Measurements from ENCODE around the gene RNF125. TPM values are rescaled to one million over a fixed set of nuclear protein-coding genes. Genes with fewer than 3 reads are reported as not detected.
"Not testable (repeated sequence)": the region's sequence is repeated elsewhere in the genome, so short reads cannot be mapped to it uniquely, and the experiment has no call there.

The RNF125 gene
- 1.6 and 3.4 TPM in 2 replicates for total RNA-seq

GRCh38 chr18:32018331-32019250 is at the start of gene RNF125:
Gene RNF125, plus strand, starts transcription at chr18:32018825. Its CDS starts 39 bp downstream, at chr18:32018864.
- DNase-seq (ENCODE audit: extremely low read depth, low read depth, low spot score) = no peak

GRCh38 chr18:31970617-31971016 is 48.0 kb upstream of the RNF125 start:
- DNase-seq (ENCODE audit: extremely low read depth, low read depth, low spot score) = no peak

GRCh38 chr18:31973929-31974546 is 44.6 kb upstream of the RNF125 start:
- DNase-seq (ENCODE audit: extremely low read depth, low read depth, low spot score) = no peak

- DNase-seq (ENCODE audit: extremely low read depth, low read depth, low spot score) = no peak
Measured at GRCh38 chr18:31976242-31976641, 42.4 kb upstream of the RNF125 start.

- peak; percentile 29 for DNase-seq (ENCODE audit: extremely low read depth, low read depth, low spot score)
Measured at GRCh38 chr18:31977270-31977872, 41.3 kb upstream of the RNF125 start.

GRCh38 chr18:31978616-31979015 is 40.0 kb upstream of the RNF125 start:
- no peak for DNase-seq (ENCODE audit: extremely low read depth, low read depth, low spot score)

- no peak for DNase-seq (ENCODE audit: extremely low read depth, low read depth, low spot score)
Measured at GRCh38 chr18:31979714-31980113, 38.9 kb upstream of the RNF125 start.

- DNase-seq (ENCODE audit: extremely low read depth, low read depth, low spot score) = no peak
Measured at GRCh38 chr18:31980863-31981262, 37.8 kb upstream of the RNF125 start.

GRCh38 chr18:31983020-31983419 is 35.6 kb upstream of the RNF125 start:
- DNase-seq (ENCODE audit: extremely low read depth, low read depth, low spot score) = no peak

GRCh38 chr18:31983976-31984375 is 34.6 kb upstream of the RNF125 start:
- no peak for DNase-seq (ENCODE audit: extremely low read depth, low read depth, low spot score)

- DNase-seq (ENCODE audit: extremely low read depth, low read depth, low spot score) = no peak
Measured at GRCh38 chr18:31990823-31991222, 27.8 kb upstream of the RNF125 start.

GRCh38 chr18:31996007-31996406 is 22.6 kb upstream of the RNF125 start:
- no peak for DNase-seq (ENCODE audit: extremely low read depth, low read depth, low spot score)

GRCh38 chr18:31998880-31999412 is 19.7 kb upstream of the RNF125 start:
- no peak for DNase-seq (ENCODE audit: extremely low read depth, low read depth, low spot score)

GRCh38 chr18:32001141-32001540 is 17.5 kb upstream of the RNF125 start:
- not testable (repeated sequence) for DNase-seq (ENCODE audit: extremely low read depth, low read depth, low spot score)

GRCh38 chr18:32003822-32004221 is 14.8 kb upstream of the RNF125 start:
- DNase-seq (ENCODE audit: extremely low read depth, low read depth, low spot score) = not testable (repeated sequence)

GRCh38 chr18:32010124-32010721 is 8.4 kb upstream of the RNF125 start:
- no peak for DNase-seq (ENCODE audit: extremely low read depth, low read depth, low spot score)

GRCh38 chr18:32011193-32011592 is 7.4 kb upstream of the RNF125 start:
- no peak for DNase-seq (ENCODE audit: extremely low read depth, low read depth, low spot score)

- DNase-seq (ENCODE audit: extremely low read depth, low read depth, low spot score) = no peak
Measured at GRCh38 chr18:32019251-32019948, 775 bp downstream of the RNF125 start.

- DNase-seq (ENCODE audit: extremely low read depth, low read depth, low spot score) = not testable (repeated sequence)
Measured at GRCh38 chr18:32019949-32020625, 1.5 kb downstream of the RNF125 start.

Data from glomerular endothelial cell (primary cell).